Activated CD8-positive, alpha-beta memory T cell treated with anti-CD3 and anti-CD28 coated beads for 36 hours (primary cell): ENCODE results near the gene MGAT3. TPM values are rescaled to one million over a fixed set of nuclear protein-coding genes. Genes with fewer than 3 reads are reported as not detected.

Experiments used
- CTCF ChIA-PET: fragments of 350-600 bp; sonication (Branson Sonifier 250); formaldehyde crosslinking; loops from one replicate; lab custom pipeline; 2021; ENCODE audit warnings: antibody characterized with exemption; lab: Charles Lee
- POLR2A ChIA-PET: fragments of 350-600 bp; sonication (Branson Sonifier 250); formaldehyde crosslinking; loops from one replicate; lab custom pipeline; 2021; ENCODE audit warnings: antibody characterized with exemption; lab: Charles Lee
- total RNA-seq, 2 experiments: library from RNA; stranded (reverse); gene quantifications; one replicate each; pipeline ENCODE4 v1.2.3, GENCODE V29; 2021

Gene MGAT3
- total RNA-seq, 2 experiments from 2014 or later, result 0.19 TPM

DNA sequence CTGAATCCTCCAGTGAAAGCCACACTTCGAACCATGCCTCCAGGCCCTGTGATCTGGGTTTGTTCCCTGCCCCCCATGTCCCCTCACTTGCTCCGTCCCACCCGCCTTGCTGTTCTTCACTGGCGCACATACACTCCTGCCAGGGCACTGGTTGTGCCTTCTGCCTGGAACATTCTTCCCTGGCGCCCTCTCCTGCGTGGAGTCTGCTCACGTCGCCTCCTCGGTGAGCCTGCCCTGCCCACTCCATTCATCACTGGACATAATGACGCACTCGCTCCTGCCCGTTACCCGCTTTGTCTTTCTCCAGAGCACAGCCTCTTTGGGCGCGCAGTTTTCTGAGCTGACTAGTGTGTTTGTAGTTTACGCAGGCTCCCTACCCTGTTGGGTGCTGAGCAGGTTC lies 24.2 kb downstream of the MGAT3 start:
- ChIA-PET POLR2A (no interaction called here), CTCF (no interaction called here)

DNA sequence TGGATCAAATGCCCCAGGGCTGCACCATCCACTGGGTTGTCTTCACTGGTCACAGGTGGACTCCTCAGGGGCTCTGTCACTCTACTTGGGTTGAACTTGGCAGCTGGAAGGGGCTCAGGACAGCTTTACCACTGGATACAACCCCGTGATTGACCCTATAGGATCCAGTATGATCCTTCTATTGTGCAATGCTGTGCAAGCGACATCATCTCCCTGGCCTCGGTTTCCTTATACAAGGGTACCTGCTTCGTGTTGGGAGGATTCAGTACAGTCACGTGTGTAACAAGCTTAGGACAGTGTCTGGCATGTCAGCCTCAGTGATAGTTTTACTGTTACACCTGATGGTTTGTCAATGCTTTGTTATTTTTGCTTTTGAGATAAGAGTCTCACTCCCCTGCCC lies 24.8 kb downstream of the MGAT3 start:
- POLR2A ChIA-PET, result no interaction called here
- CTCF ChIA-PET, result interaction anchor here (1.2 kb wide), 1 partner anchor 9 kb away, joined by 3 read pairs; no protein-coding TSS in a partner anchor

DNA sequence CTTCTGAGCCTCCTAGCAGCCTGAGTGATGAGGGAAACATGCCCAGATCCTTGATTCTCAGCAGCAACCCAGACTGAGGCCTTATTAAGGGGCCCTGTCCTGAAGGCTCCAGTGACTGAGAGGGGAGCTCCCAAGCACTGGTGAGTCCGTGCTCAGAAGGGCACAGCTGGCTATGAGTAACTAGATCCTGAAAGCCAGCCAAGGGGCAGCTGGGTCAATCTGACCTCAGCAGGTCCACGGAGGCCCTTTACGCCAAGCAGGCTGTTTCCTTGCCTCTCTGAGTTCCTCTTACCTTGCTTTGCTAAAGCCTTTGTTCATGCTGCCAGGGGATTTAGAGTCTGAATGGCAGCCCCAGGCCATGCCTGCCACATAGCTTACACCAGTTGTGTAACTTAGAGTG lies 26.0 kb downstream of the MGAT3 start:
- POLR2A ChIA-PET, result no interaction called here
- CTCF ChIA-PET, result no interaction called here

DNA sequence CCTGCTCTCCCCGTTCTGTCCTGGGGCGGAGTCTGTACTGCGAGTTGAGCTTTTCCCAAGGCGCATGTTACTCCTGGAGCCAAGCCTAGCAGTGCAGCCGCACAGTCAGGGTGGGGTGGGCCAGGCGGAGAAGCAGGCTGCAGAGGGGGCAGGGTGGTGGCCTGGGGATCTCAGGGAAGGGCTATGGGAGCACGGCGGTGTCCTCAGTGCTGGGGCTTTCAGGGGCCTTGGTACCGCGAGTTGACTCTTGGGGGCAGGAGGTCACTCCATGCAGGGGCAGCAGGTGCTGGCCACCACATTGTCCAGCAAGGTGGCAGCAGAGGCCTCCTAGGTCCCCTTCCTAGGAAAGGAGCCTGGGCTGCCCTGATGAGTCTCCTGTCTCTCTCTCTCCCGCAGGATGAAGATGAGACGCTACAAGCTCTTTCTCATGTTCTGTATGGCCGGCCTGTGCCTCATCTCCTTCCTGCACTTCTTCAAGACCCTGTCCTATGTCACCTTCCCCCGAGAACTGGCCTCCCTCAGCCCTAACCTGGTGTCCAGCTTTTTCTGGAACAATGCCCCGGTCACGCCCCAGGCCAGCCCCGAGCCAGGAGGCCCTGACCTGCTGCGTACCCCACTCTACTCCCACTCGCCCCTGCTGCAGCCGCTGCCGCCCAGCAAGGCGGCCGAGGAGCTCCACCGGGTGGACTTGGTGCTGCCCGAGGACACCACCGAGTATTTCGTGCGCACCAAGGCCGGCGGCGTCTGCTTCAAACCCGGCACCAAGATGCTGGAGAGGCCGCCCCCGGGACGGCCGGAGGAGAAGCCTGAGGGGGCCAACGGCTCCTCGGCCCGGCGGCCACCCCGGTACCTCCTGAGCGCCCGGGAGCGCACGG lies 30.4 kb downstream of the MGAT3 start:
- ChIA-PET CTCF (interaction anchor here (1.2 kb wide), 1 partner anchor 9 kb away, joined by 3 read pairs; no protein-coding TSS in a partner anchor), POLR2A (no interaction called here)

DNA sequence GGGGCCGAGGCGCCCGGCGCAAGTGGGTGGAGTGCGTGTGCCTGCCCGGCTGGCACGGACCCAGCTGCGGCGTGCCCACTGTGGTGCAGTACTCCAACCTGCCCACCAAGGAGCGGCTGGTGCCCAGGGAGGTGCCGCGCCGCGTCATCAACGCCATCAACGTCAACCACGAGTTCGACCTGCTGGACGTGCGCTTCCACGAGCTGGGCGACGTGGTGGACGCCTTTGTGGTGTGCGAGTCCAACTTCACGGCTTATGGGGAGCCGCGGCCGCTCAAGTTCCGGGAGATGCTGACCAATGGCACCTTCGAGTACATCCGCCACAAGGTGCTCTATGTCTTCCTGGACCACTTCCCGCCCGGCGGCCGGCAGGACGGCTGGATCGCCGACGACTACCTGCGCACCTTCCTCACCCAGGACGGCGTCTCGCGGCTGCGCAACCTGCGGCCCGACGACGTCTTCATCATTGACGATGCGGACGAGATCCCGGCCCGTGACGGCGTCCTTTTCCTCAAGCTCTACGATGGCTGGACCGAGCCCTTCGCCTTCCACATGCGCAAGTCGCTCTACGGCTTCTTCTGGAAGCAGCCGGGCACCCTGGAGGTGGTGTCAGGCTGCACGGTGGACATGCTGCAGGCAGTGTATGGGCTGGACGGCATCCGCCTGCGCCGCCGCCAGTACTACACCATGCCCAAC lies 31.2 kb downstream of the MGAT3 start:
- POLR2A ChIA-PET, result no interaction called here
- CTCF ChIA-PET, result no interaction called here

DNA sequence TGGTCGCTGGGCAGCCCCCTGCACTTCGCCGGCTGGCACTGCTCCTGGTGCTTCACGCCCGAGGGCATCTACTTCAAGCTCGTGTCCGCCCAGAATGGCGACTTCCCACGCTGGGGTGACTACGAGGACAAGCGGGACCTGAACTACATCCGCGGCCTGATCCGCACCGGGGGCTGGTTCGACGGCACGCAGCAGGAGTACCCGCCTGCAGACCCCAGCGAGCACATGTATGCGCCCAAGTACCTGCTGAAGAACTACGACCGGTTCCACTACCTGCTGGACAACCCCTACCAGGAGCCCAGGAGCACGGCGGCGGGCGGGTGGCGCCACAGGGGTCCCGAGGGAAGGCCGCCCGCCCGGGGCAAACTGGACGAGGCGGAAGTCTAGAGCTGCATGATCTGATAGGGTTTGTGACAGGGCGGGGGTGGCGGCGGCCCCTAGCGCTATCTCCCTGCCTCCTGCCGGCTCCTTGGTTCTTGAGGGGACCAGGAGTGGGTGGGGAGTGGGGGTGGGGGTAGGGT lies 31.8 kb downstream of the MGAT3 start:
- CTCF ChIA-PET, result no interaction called here
- POLR2A ChIA-PET, result no interaction called here

DNA sequence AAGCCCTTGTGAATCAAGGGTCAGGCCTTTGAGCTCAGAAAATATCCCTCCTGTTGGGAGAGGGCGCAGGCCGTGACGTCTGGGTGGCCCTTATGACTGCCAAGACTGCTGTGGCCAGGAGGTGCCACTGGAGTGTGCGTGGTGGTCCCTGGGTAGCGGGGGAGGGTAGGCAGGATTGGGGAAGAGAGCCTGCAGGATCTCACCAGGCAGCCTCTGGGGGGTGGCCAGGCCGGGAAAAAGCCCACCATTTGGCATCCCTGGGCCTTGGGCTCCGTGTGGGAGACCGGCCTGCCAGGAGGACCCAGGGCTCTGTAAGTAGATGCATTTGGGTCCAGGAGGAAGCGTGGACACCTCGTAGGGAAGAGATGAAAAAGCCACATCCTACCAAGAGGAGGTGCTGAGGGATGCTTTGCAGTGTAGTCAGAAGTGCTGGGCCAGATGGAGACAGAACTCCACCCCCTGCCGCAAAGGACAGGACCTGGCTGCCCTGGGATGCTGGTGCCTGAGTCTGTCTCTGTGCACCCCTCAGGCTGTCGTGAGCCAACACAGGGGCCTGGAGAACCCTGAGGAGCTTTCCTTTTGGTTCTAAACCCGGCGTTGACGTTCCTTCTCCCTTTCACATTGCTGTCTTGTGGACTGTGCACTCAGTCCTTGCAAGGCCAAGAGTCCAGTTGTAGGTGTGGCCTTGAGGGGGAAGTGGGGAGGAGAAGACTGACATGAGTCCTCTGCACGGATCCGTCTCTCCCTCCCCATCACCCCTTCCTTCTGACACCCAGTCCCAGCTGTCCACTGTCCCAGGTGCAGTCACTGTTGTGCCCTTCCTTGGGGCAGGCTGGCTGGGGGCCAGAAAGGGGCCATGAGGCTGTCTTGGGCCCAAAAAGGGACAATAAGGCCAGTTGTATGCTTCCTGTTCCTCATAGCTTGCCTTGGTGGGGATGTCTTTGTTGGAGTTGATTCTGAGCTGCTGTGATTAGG lies 32.6 kb downstream of the MGAT3 start:
- POLR2A ChIA-PET, result interaction anchor here (0.5 to 2.6 kb wide), 3 partner anchors 14 to 34 kb away, joined by 3 to 18 read pairs (median 7); partner anchors contain the start of gene ATF4
- CTCF ChIA-PET, result interaction anchor here (1.2 to 6.2 kb wide), 2 partner anchors 41 to 45 kb away, joined by 4 to 77 read pairs; partner anchors contain the start of gene RPS19BP1

DNA sequence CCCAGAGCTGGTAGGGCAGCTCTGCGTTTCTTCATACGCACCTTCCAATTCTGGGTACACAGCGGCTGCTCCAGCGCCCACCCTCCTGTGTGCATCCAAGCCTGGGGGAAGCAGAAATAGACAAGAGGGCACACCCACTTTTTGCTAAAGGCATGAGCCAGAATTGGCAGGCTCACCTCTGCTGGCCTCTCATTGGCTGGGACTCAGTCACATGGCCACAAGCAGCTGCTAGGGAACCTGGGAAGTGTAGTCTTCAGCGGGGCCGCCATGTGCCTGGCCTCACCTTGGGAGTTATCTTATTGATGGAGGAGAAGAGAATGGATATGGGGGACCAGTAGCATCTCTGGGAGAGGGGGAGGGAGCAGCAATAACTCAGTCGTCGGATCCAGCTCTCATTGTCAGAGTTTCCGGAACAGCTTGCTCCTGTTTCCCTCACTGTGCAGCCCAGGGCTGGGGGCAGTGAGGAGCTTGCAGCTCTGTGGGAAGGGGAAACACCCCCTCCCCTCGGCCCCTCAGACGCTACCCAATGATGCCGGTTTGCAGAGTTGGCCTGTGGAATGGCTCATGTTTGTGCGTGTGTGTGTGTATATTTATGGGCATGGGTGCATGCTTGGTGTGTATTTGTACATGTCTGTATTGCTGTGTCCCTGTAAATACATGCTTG lies 33.5 kb downstream of the MGAT3 start:
- POLR2A ChIA-PET, result interaction anchor here (0.5 to 2.6 kb wide), 3 partner anchors 15 to 33 kb away, joined by 3 to 18 read pairs (median 7); partner anchors contain the start of gene ATF4
- CTCF ChIA-PET, result interaction anchor here (0.8 to 6.2 kb wide), 3 partner anchors 8 to 45 kb away, joined by 3 to 77 read pairs (median 4); partner anchors contain the start of gene RPS19BP1

DNA sequence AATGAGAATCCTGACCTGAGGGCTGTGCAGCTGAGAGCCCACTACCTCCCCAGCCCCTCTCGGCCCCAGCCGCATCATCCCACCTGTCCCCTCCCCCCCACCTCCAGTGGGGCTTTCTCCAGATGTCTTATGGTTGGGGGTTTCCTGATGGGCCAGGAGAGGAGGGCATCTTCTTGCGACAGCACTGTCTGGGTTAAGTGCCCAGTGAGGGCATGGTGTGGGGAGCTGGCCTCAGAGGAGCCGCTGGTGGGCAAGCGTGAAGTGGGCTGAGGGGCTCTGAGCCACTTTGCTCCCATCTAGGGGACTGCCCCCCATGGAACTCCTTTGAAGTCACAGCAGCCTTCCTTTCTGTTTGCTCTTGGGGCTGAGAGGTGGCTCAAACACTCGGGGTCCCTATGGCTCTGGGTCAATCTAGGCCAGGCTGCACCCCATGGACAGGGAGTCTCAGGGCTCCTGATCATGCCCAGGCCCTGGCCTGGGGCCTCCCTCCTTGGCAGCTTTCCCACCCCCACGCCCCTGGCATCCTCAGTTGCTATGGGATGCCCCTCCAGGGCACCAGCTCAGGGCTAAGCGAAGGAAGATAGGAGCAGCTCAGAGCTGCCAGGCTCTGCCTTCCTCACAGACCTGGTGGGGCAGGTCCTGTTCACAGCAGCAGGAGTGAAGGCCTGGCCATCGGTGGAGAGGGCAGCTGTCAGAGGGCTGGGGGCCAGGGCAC lies 34.3 kb downstream of the MGAT3 start:
- CTCF ChIA-PET, result interaction anchor here (0.8 to 6.2 kb wide), 4 partner anchors 9 to 44 kb away, joined by 3 to 77 read pairs (median 9); partner anchors contain the start of gene RPS19BP1
- POLR2A ChIA-PET, result interaction anchor here (1.4 to 2.6 kb wide), 2 partner anchors 29 to 32 kb away, joined by 7 to 18 read pairs; partner anchors contain the start of gene ATF4

DNA sequence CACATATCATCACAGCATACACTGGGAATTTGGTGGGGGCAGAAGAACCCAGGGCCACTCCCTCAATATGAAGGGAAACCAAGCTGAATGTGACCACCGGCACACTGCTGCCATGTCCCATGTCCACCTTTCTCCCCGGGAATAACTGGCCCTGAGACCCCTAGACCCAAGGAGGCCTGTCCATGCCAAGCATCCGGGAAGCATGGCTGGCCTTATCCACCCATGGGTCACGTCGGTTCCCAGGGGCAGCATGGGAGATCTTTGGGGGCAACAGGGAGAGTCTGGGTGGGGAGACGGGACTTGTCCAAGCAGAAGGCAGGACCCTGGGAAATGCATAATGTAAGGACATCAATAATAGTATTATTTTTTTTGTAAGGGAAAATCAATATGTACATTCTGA lies 34.9 kb downstream of the MGAT3 start:
- CTCF ChIA-PET, result interaction anchor here (1.2 to 6.2 kb wide), 4 partner anchors 38 to 533 kb away, joined by 4 to 77 read pairs (median 14); partner anchors contain the start of gene RPS19BP1
- POLR2A ChIA-PET, result interaction anchor here (2.6 kb wide), 1 partner anchor 31 kb away, joined by 18 read pairs; no protein-coding TSS in a partner anchor

DNA sequence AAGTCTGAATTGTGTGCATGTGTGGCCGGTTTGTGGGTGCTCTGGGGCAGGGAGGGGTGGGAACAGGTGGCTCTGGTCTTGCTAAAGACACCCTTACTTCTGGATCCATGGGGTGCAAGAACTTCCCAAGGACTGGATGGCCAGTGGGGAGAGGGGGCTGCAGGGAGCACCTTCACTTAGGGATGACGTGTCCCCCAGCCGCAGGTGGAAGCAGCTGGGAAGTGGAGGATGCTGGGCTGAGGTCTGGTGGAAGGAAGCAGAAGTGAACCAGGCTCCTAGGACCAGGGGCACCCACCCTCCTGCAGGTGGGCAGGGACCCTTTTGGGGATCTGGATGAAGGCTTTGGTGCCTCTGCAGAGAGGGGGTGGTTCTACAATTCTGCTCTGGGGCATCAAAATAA lies 35.4 kb downstream of the MGAT3 start:
- CTCF ChIA-PET, result interaction anchor here (0.6 to 6.2 kb wide), 6 partner anchors 25 to 532 kb away, joined by 3 to 77 read pairs (median 10); partner anchors contain the start of gene RPS19BP1
- POLR2A ChIA-PET, result interaction anchor here (2.6 kb wide), 1 partner anchor 31 kb away, joined by 18 read pairs; no protein-coding TSS in a partner anchor

DNA sequence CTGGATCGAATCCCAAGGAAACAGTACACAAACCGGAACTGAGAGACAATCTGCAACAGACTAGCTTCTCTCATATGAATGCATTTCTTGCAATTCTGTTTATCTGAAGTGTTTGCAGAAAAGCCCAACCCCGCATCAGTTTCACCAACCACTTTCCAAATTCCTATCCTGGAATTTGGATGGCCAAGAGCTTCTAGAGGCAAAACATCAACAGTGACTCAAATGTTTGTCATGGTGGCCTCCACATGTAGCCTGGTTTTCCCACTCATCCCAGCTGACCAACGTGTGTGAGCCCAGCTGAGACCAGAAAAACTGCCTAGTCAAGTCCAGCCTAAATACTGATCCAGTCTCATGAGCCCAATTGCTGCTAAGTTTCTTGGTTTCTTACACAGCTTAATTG lies 36.9 kb downstream of the MGAT3 start:
- ChIA-PET POLR2A (interaction anchor here (1.3 kb wide), 2 partner anchors 26 to 35 kb away, joined by 4 to 6 read pairs; partner anchors contain the start of gene ATF4), CTCF (interaction anchor here (0.9 to 6.2 kb wide), 15 partner anchors 8 to 543 kb away, joined by 3 to 77 read pairs (median 5); partner anchors contain the start of genes MIEF1, RPL3 and RPS19BP1)

DNA sequence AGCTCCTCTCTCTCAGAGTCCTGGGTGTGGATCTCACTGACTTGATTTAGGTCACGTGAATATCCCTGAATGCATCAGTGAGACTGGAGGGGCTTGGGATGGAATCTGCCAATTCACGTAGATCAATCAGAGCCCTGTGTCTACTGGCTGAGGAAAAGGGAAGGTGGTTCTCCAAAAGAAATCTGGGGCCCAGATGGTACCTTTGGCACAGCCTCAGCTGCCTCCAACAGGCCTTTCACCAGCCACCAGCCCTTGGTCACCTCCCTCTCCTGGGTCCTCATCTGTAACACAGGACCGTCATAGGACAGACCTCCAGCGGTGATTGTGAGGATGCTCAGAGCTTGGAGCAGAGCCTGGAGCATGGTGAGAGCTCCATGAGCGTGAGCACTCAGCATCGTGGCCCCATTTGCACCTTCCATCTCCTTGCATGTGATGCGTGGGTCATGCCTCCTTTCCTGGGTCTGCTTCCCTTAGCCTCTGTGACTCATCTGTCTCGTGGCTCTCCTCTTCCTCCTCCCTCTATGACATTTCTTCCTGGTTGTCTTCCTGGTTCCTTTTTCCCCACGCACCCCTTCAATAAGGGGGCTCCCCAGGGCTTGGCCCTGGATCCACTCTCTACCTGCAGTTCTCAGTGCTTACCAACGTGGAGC lies 37.8 kb downstream of the MGAT3 start:
- ChIA-PET CTCF (interaction anchor here (1.0 to 6.2 kb wide), 13 partner anchors 10 to 530 kb away, joined by 3 to 77 read pairs (median 5); partner anchors contain the start of genes RPL3 and RPS19BP1), POLR2A (interaction anchor here (1.3 kb wide), 1 partner anchor 25 kb away, joined by 4 read pairs; the partner anchor contains the start of gene ATF4)

DNA sequence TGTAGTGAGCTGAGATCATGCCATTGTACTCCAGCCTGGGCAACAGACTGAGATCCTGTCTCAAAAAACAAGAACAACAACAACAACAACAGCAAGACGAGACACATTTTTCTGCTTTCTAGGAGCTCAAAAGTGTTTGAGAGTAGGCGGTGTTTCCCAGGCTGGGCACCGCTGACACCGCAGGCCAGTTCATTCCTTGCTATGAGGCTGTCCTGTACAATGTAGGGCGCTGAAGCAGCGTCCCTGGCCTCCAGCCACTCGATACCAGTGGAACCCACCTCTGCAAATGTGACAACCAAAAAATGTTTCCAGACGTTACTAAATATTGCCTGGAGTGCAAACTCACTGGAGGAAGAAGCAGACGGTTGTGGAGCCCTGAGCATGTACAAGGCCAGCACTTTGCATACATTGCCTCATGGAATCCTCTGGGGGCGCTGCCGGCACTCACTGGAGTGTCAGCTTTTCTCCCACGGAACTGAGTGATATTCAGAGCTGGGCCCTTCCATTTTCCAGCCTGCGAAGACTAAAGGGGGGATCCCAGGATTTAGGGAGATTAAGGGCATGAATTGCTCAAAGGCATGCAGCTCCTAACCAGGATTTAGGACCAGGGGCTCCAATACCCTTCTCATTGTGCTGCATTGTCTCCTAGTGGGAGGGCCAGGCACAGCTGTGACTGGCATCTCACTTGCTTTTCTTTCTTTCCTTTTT lies 39.5 kb downstream of the MGAT3 start:
- CTCF ChIA-PET, result interaction anchor here (0.6 to 4.1 kb wide), 17 partner anchors 10 to 528 kb away, joined by 3 to 43 read pairs (median 5); partner anchors contain the start of genes APOBEC3D and ATF4
- POLR2A ChIA-PET, result interaction anchor here (0.8 kb wide), 1 partner anchor 32 kb away, joined by 3 read pairs; no protein-coding TSS in a partner anchor

DNA sequence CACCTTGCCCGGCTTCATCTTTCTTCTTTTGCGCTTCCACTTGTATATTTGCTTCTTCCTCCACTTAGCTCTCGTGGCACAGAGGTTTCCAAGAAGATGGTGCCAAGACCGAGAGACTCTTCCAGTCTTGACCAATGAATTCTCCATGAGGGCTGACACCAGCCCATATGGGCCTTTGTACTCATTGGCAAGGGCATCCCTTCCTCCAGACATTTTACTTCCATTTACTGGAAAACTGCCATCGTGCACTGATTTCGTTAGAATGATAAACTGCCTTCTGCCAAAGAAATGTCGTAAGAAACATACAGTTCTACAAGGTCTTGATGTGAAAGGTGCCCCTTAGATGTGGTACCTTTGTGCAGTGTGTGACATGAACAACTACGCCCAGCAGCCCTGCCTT lies 40.6 kb downstream of the MGAT3 start:
- ChIA-PET POLR2A (interaction anchor here (0.7 kb wide), 1 partner anchor 24 kb away, joined by 8 read pairs; no protein-coding TSS in a partner anchor), CTCF (interaction anchor here (0.7 to 4.1 kb wide), 8 partner anchors 9 to 504 kb away, joined by 4 to 43 read pairs (median 9); no protein-coding TSS in a partner anchor)
